MG63 (cell line): ENCODE data around the gene SRGAP3. TPM values are rescaled to one million over a fixed set of nuclear protein-coding genes. Genes with fewer than 3 reads are reported as not detected.

Source experiments
- DNase-seq: peaks from one replicate; pipeline ENCODE4 v3.0.0-alpha.2; 2020
- H3K27me3 ChIP-seq: fragments of 250-450 bp; sonication (Bioruptor Pico); 2 replicates; pipeline ENCODE4 v1.5.1; 2020; ENCODE audit warnings: mild to moderate bottlenecking, moderate library complexity
- H3K36me3 ChIP-seq: fragments of 250-450 bp; sonication (Bioruptor Pico); 2 replicates; pipeline ENCODE4 v1.5.1; 2020; ENCODE audit warnings: mild to moderate bottlenecking, moderate library complexity
- H3K4me3 ChIP-seq: fragments of 250-450 bp; sonication (Bioruptor Pico); 2 replicates; pipeline ENCODE4 v1.5.1; 2020; ENCODE audit warnings: mild to moderate bottlenecking, moderate library complexity
- H3K9me3 ChIP-seq: fragments of 250-450 bp; sonication (Bioruptor Pico); 2 replicates; pipeline ENCODE4 v1.5.1; 2020; ENCODE audit warnings: mild to moderate bottlenecking, moderate library complexity
- total RNA-seq: library from RNA; depleted of rRNA; stranded (reverse); fragments of >200 nt; shearing (Covaris generic); gene quantifications from 2 replicates; pipeline ENCODE4 v1.2.3, GENCODE V29; 2014; ENCODE audit warnings: low replicate concordance

SRGAP3 gene
- total RNA-seq, 1 experiment from 2014 or later = 0.07 TPM

GRCh38 chr3:9079676-9080075, 169.8 kb downstream of the SRGAP3 start:
- Histone ChIP-seq H3K9me3 (no peaks in the 10 kb centered on the region), H3K27me3 (no peaks in the 10 kb centered on the region), H3K36me3 (no peaks in the 10 kb centered on the region), H3K4me3 (no peak overlapping the region)
- DNase-seq = no peak

GRCh38 chr3:9078561-9079240, 170.7 kb downstream of the SRGAP3 start:
- DNase-seq = no peak
- no peaks in the 10 kb centered on the region for H3K36me3 ChIP-seq
- no peak overlapping the region for H3K4me3 ChIP-seq
- H3K27me3 ChIP-seq = no peaks in the 10 kb centered on the region
- H3K9me3 ChIP-seq = no peaks in the 10 kb centered on the region

- no peaks in the 10 kb centered on the region for H3K9me3 ChIP-seq
- H3K4me3 ChIP-seq = no peak overlapping the region
- no peaks in the 10 kb centered on the region for H3K27me3 ChIP-seq
- no peaks in the 10 kb centered on the region for H3K36me3 ChIP-seq
- no peak for DNase-seq
Measured at GRCh38 chr3:9077029-9077428, 172.4 kb downstream of the SRGAP3 start.

GRCh38 chr3:9075762-9076161, 173.7 kb downstream of the SRGAP3 start:
- Histone ChIP-seq H3K36me3 (no peaks in the 10 kb centered on the region), H3K4me3 (no peak overlapping the region), H3K27me3 (no peaks in the 10 kb centered on the region), H3K9me3 (no peaks in the 10 kb centered on the region)
- DNase-seq = no peak

- Histone ChIP-seq H3K9me3 (no peaks in the 10 kb centered on the region), H3K4me3 (no peak overlapping the region), H3K36me3 (no peaks in the 10 kb centered on the region), H3K27me3 (no peaks in the 10 kb centered on the region)
- no peak for DNase-seq
Measured at GRCh38 chr3:9074079-9074478, 175.4 kb downstream of the SRGAP3 start.

- Histone ChIP-seq H3K4me3 (no peak overlapping the region), H3K9me3 (no peaks in the 10 kb centered on the region), H3K36me3 (no peaks in the 10 kb centered on the region), H3K27me3 (no peaks in the 10 kb centered on the region)
- DNase-seq = no peak
Measured at GRCh38 chr3:9072667-9073009, 176.8 kb downstream of the SRGAP3 start.

GRCh38 chr3:9071936-9072666, 177.3 kb downstream of the SRGAP3 start:
- Histone ChIP-seq H3K27me3 (no peaks in the 10 kb centered on the region), H3K4me3 (no peak overlapping the region), H3K9me3 (no peaks in the 10 kb centered on the region), H3K36me3 (no peaks in the 10 kb centered on the region)
- no peak for DNase-seq

GRCh38 chr3:9070961-9071360, 178.5 kb downstream of the SRGAP3 start:
- H3K36me3 ChIP-seq = no peaks in the 10 kb centered on the region
- H3K9me3 ChIP-seq = no peaks in the 10 kb centered on the region
- H3K27me3 ChIP-seq = no peaks in the 10 kb centered on the region
- H3K4me3 ChIP-seq = no peak overlapping the region
- no peak for DNase-seq

- DNase-seq = no peak
- H3K36me3 ChIP-seq = no peaks in the 10 kb centered on the region
- H3K27me3 ChIP-seq = no peaks in the 10 kb centered on the region
- no peaks in the 10 kb centered on the region for H3K9me3 ChIP-seq
- H3K4me3 ChIP-seq = no peak overlapping the region
Measured at GRCh38 chr3:9069971-9070370, 179.5 kb downstream of the SRGAP3 start.

- no peaks in the 10 kb centered on the region for H3K27me3 ChIP-seq
- no peaks in the 10 kb centered on the region for H3K36me3 ChIP-seq
- no peak overlapping the region for H3K4me3 ChIP-seq
- H3K9me3 ChIP-seq = no peaks in the 10 kb centered on the region
- DNase-seq = no peak
Measured at GRCh38 chr3:9068051-9068450, 181.4 kb downstream of the SRGAP3 start.

- Histone ChIP-seq H3K36me3 (no peaks in the 10 kb centered on the region), H3K9me3 (no peaks in the 10 kb centered on the region), H3K27me3 (no peaks in the 10 kb centered on the region), H3K4me3 (no peak overlapping the region)
- DNase-seq = peak; percentile 8
Measured at GRCh38 chr3:9067352-9067975, 182.0 kb downstream of the SRGAP3 start.

GRCh38 chr3:9066775-9067174, 182.7 kb downstream of the SRGAP3 start:
- no peaks in the 10 kb centered on the region for H3K9me3 ChIP-seq
- no peak overlapping the region for H3K4me3 ChIP-seq
- no peaks in the 10 kb centered on the region for H3K36me3 ChIP-seq
- no peak for DNase-seq
- no peaks in the 10 kb centered on the region for H3K27me3 ChIP-seq

- Histone ChIP-seq H3K36me3 (no peaks in the 10 kb centered on the region), H3K4me3 (no peak overlapping the region), H3K9me3 (no peaks in the 10 kb centered on the region), H3K27me3 (no peaks in the 10 kb centered on the region)
- DNase-seq = no peak
Measured at GRCh38 chr3:9066141-9066540, 183.3 kb downstream of the SRGAP3 start.

- Histone ChIP-seq H3K4me3 (no peak overlapping the region), H3K27me3 (no peaks in the 10 kb centered on the region), H3K9me3 (no peaks in the 10 kb centered on the region), H3K36me3 (no peaks in the 10 kb centered on the region)
- DNase-seq = no peak
Measured at GRCh38 chr3:9064850-9065249, 184.6 kb downstream of the SRGAP3 start.

- Histone ChIP-seq H3K36me3 (no peaks in the 10 kb centered on the region), H3K9me3 (no peaks in the 10 kb centered on the region), H3K27me3 (no peaks in the 10 kb centered on the region), H3K4me3 (no peak overlapping the region)
- no peak for DNase-seq
Measured at GRCh38 chr3:9064251-9064650, 185.2 kb downstream of the SRGAP3 start.

GRCh38 chr3:9062570-9062969, 186.9 kb downstream of the SRGAP3 start:
- no peak overlapping the region for H3K4me3 ChIP-seq
- no peaks in the 10 kb centered on the region for H3K36me3 ChIP-seq
- no peaks in the 10 kb centered on the region for H3K9me3 ChIP-seq
- no peak for DNase-seq
- no peaks in the 10 kb centered on the region for H3K27me3 ChIP-seq

- no peak for DNase-seq
- H3K27me3 ChIP-seq = no peaks in the 10 kb centered on the region
- no peaks in the 10 kb centered on the region for H3K36me3 ChIP-seq
- no peak overlapping the region for H3K4me3 ChIP-seq
- no peaks in the 10 kb centered on the region for H3K9me3 ChIP-seq
Measured at GRCh38 chr3:9061634-9062033, 187.8 kb downstream of the SRGAP3 start.
